Testis (tissue), 3 donors: ENCODE data around the gene EGFL8. TPM values are rescaled to one million over a fixed set of nuclear protein-coding genes. Genes with fewer than 3 reads are reported as not detected.
A peak's percentile ranks its signal among the peaks of the same experiment; 100 is the strongest.

ENCODE experiments used
- DNase-seq: peaks from one replicate; pipeline ENCODE4 v3.0.0-alpha.2; 2019
- H3K27ac ChIP-seq, 2 donors: fragments of 200-600 bp; sonication (generic); one replicate each; pipeline ENCODE4 v1.5.1; 2019
- H3K27me3 ChIP-seq: fragments of 200-600 bp; sonication (generic); one replicate; pipeline ENCODE4 v1.5.1; 2019
- H3K36me3 ChIP-seq: fragments of 200-600 bp; sonication (generic); one replicate; pipeline ENCODE4 v1.5.1; 2017; ENCODE audit warnings: low read depth; ENCODE audit errors: missing control alignments
- H3K4me1 ChIP-seq: fragments of 200-600 bp; sonication (generic); one replicate; pipeline ENCODE4 v1.5.1; 2019
- H3K4me3 ChIP-seq, 2 donors: fragments of 200-600 bp; sonication (generic); one replicate each; pipeline ENCODE4 v1.5.1; 2017 to 2019
- H3K9me3 ChIP-seq: fragments of 200-600 bp; sonication (generic); one replicate; pipeline ENCODE4 v1.5.1; 2017
- CTCF ChIP-seq, 3 experiments: fragments of 450-650 bp in 2 of 3; fragments of 200-600 bp in 1 of 3; sonication (generic) in 1 of 3; IDR thresholded peaks; one replicate each; pipeline ENCODE4 v1.5.1; 2016 to 2019; ENCODE audit warnings: antibody characterized with exemption in 3 of 3, mild to moderate bottlenecking in 2 of 3, moderate library complexity in 1 of 3
- POLR2A ChIP-seq: fragments of 450-650 bp; IDR thresholded peaks from one replicate; pipeline ENCODE4 v1.6.1; 2017; ENCODE audit warnings: antibody characterized with exemption, mild to moderate bottlenecking, moderate library complexity
- WGBS, 2 donors: methylation state at CpG; one replicate each; pipeline ENCODE4 v1.1.5; 2018; 5-methylcytosine and 5-hydroxymethylcytosine counted together
- intact Hi-C: fragments of 100-400 bp; cut with DNase I; formaldehyde crosslinking; loops from one replicate; pipeline ENCODE4 v1.15.1; 2023; ENCODE audit warnings: low total_unique reads
- polyA plus RNA-seq: library from polyadenylated mRNA; stranded (reverse); fragments of 350-450 nt; fragmentation: Illumina TruSeq; extraction: RNeasy Lipid Tissue Mini Kit (QIAGEN cat#74804); gene quantifications from one replicate; pipeline ENCODE4 v1.2.3, GENCODE V29; 2014; ENCODE audit warnings: low read depth, low replicate concordance; ENCODE audit not compliant: insufficient read depth
- total RNA-seq, 2 donors: library from RNA; depleted of rRNA; stranded (reverse); fragments of >200 nt; gene quantifications; one replicate each; pipeline ENCODE4 v1.2.3, GENCODE V29; 2016

Gene EGFL8
- total and polyA plus RNA-seq, 3 donors from 2014 or later, result 13.9 to 25.7 (median 24.3) TPM

GRCh38 chr6:32131439-32131948 lies 32.9 kb upstream of the EGFL8 start:
- no peaks in the 10 kb centered on the region for H3K9me3 ChIP-seq
- no peak for TF ChIP-seq POLR2A
- no peak for TF ChIP-seq CTCF (IDR thresholded peaks at IDR 0.05)
- no peak for DNase-seq
- 56 to 59% methylated on average over 14 of the region's 14 CpGs for WGBS, 2 donors
- intact Hi-C loops, result no loop called here
- no peaks in the 10 kb centered on the region for H3K27me3 ChIP-seq
- no peak overlapping the region for H3K4me3 ChIP-seq
- no peaks in the 10 kb centered on the region for H3K36me3 ChIP-seq
- H3K4me1 ChIP-seq, result peaks cover 20% of the 10 kb centered on the region
- H3K27ac ChIP-seq, result no peak overlapping the region

- no peaks in the 10 kb centered on the region for H3K9me3 ChIP-seq
- no peak for TF ChIP-seq POLR2A
- no peak for TF ChIP-seq CTCF (IDR thresholded peaks at IDR 0.05)
- intact Hi-C loops, result no loop called here
- H3K4me1 ChIP-seq, result peaks cover 16% of the 10 kb centered on the region
- H3K4me3 ChIP-seq, result no peak overlapping the region
- DNase-seq, result no peak
- no peaks in the 10 kb centered on the region for H3K27me3 ChIP-seq
- no peaks in the 10 kb centered on the region for H3K36me3 ChIP-seq
- H3K27ac ChIP-seq, result no peak overlapping the region
These were observed 32.3 kb upstream of the EGFL8 start for GRCh38 chr6:32132110-32132509.

DNA sequence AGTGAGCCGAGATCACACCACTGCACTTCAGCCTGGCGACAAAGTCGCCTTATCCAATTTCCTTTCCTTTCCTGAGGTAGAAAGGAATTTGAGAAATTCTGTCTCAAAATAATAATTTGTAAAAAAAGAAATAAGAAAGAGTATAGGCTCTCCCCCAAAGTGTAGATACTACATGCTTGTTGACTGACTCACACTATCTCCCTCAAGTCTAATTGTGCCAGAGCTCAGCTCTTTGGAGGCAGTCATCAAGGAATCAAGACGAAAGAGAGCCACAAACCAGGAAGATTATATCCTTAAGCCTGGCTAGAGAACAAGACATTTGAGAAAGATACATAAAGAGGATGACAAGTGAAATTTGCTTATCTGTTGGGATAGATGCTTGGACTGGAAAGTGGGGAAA lies 30.6 kb upstream of the EGFL8 start:
- no peak for TF ChIP-seq POLR2A
- no peak for TF ChIP-seq CTCF (IDR thresholded peaks at IDR 0.05)
- intact Hi-C loops, result no loop called here
- peaks cover 8% of the 10 kb centered on the region for H3K4me1 ChIP-seq
- no peak overlapping the region for H3K4me3 ChIP-seq
- DNase-seq, result no peak
- H3K27ac ChIP-seq, result no peak overlapping the region
- no peaks in the 10 kb centered on the region for H3K27me3 ChIP-seq
- H3K9me3 ChIP-seq, result no peaks in the 10 kb centered on the region
- WGBS, 2 donors, result 78 to 90% methylated on average over 4 of the region's 4 CpGs
- H3K36me3 ChIP-seq, result no peaks in the 10 kb centered on the region

- peaks cover 14% of the 10 kb centered on the region for H3K4me1 ChIP-seq
- H3K27ac ChIP-seq, result no peak overlapping the region
- H3K36me3 ChIP-seq, result no peaks in the 10 kb centered on the region
- no peaks in the 10 kb centered on the region for H3K27me3 ChIP-seq
- TF ChIP-seq POLR2A (no peak), CTCF (IDR thresholded peaks at IDR 0.05) (no peak)
- DNase-seq, result no peak
- H3K4me3 ChIP-seq, result no peak overlapping the region
- intact Hi-C loops, result no loop called here
- H3K9me3 ChIP-seq, result no peaks in the 10 kb centered on the region
These were observed 26.9 kb upstream of the EGFL8 start for GRCh38 chr6:32137454-32137853.

GRCh38 chr6:32139590-32139989 lies 24.8 kb upstream of the EGFL8 start:
- WGBS, 2 donors, result 43 to 46% methylated on average over 5 of the region's 5 CpGs
- DNase-seq, result no peak
- no peaks in the 10 kb centered on the region for H3K36me3 ChIP-seq

More at GRCh38 chr6:32139590-32139989, 24.8 kb upstream of the EGFL8 start:
- TF ChIP-seq CTCF (IDR thresholded peaks at IDR 0.05), result no peak
- no peak for TF ChIP-seq POLR2A
- intact Hi-C loops, result no loop called here
- H3K4me1 ChIP-seq, result peaks cover 14% of the 10 kb centered on the region
- H3K9me3 ChIP-seq, result no peaks in the 10 kb centered on the region
- no peaks in the 10 kb centered on the region for H3K27me3 ChIP-seq
- H3K27ac ChIP-seq, result peak overlapping the region in 1 of 2 donors; percentile 20
- H3K4me3 ChIP-seq, result no peak overlapping the region
